Right lobe of liver (tissue), 6 donors: Measurements from ENCODE around the gene PCDHGB2. TPM values are rescaled to one million over a fixed set of nuclear protein-coding genes. Genes with fewer than 3 reads are reported as not detected.
"Not testable (repeated sequence)": the region's sequence is repeated elsewhere in the genome, so short reads cannot be mapped to it uniquely, and the experiment has no call there.

Source experiments
- ATAC-seq, 4 donors: fragments of 200-7000 bp; cut with Tn5 transposase; one replicate each; pipeline ENCODE4 v1.9.1; 2020; ENCODE audit warnings: mild to moderate bottlenecking in 4 of 4, moderate library complexity in 4 of 4
- DNase-seq, 3 donors: peaks; one replicate each; pipeline ENCODE4 v3.0.0-alpha.2; 2020
- H3K27ac ChIP-seq, 3 donors: fragments of 200-600 bp; one replicate each; pipeline ENCODE4 v1.8.0; 2022
- H3K27me3 ChIP-seq, 2 donors: fragments of 200-600 bp; one replicate each; pipeline ENCODE4 v1.8.0; 2022
- H3K36me3 ChIP-seq, 4 donors: fragments of 200-600 bp; sonication (generic) in 1 of 4; one replicate each; pipeline versions ENCODE4 v1.5.1 to v1.8.0; 2017 to 2022; ENCODE audit warnings: control low read depth in 1 of 4
- H3K4me1 ChIP-seq, 4 donors: fragments of 200-600 bp; sonication (generic) in 1 of 4; one replicate each; pipeline versions ENCODE4 v1.5.1 to v1.8.0; 2017 to 2022; ENCODE audit warnings: control low read depth in 1 of 4
- H3K4me3 ChIP-seq, 3 donors: fragments of 200-600 bp; one replicate each; pipeline ENCODE4 v1.8.0; 2022
- H3K9me3 ChIP-seq, 4 donors: fragments of 200-600 bp; sonication (generic) in 1 of 4; one replicate each; pipeline versions ENCODE4 v1.5.1 to v1.8.0; 2017 to 2022; ENCODE audit warnings: control low read depth in 1 of 4
- POLR2A ChIP-seq: fragments of 450-650 bp; IDR thresholded peaks from one replicate; pipeline ENCODE4 v1.6.1; 2017; ENCODE audit warnings: antibody characterized with exemption, mild to moderate bottlenecking
- WGBS: methylation state at CpG from one replicate; pipeline ENCODE4 v1.1.6; 2018; ENCODE audit warnings: low coverage, low lambda C conversion rate; ENCODE audit not compliant: insufficient coverage; ENCODE audit errors: missing lambda C conversion rate; 5-methylcytosine and 5-hydroxymethylcytosine counted together
- intact Hi-C, 2 donors: fragments of 100-400 bp; cut with DNase I; formaldehyde crosslinking; loops; one replicate each; pipeline versions ENCODE4 v1.11.2 to v1.14.1; 2022
- total RNA-seq, 6 experiments: library from RNA; depleted of rRNA in 2 of 6; stranded (reverse); fragments of >200 nt in 2 of 6; fragmentation: NEBNext Ultra II Directional in 3 of 6; extraction: Animal tissue kit (Norgen Biotek cat#: 25700) in 3 of 6; gene quantifications; one replicate each; pipeline versions ENCODE4 v1.1.0 to v1.2.4, GENCODE V29; 2016 to 2023
- TF ChIP-seq, protein P1 (sequence below), 4 donors: fragments of 200-600 bp in 3 of 4; fragments of 450-650 bp in 1 of 4; IDR thresholded peaks; one replicate each; pipeline versions ENCODE4 v1.5.1 to v1.8.0; 2016 to 2022; ENCODE audit warnings: antibody characterized with exemption in 4 of 4, mild to moderate bottlenecking in 2 of 4
- donor health status: DM: no; HTN: yes; CAD: no.
- donor health status: DM: no; HTN: no; CAD: no.
- donor health status: DM: no; HTN: no; CAD: no.
- donor health status: DM: no; HTN: yes; CAD: no.
- donor health status: DM: no; HTN: yes; CAD: no.

Gene PCDHGB2
- total RNA-seq, 6 experiments from 2014 or later: 0.51 to 2.8 (median 1.4) TPM

DNA sequence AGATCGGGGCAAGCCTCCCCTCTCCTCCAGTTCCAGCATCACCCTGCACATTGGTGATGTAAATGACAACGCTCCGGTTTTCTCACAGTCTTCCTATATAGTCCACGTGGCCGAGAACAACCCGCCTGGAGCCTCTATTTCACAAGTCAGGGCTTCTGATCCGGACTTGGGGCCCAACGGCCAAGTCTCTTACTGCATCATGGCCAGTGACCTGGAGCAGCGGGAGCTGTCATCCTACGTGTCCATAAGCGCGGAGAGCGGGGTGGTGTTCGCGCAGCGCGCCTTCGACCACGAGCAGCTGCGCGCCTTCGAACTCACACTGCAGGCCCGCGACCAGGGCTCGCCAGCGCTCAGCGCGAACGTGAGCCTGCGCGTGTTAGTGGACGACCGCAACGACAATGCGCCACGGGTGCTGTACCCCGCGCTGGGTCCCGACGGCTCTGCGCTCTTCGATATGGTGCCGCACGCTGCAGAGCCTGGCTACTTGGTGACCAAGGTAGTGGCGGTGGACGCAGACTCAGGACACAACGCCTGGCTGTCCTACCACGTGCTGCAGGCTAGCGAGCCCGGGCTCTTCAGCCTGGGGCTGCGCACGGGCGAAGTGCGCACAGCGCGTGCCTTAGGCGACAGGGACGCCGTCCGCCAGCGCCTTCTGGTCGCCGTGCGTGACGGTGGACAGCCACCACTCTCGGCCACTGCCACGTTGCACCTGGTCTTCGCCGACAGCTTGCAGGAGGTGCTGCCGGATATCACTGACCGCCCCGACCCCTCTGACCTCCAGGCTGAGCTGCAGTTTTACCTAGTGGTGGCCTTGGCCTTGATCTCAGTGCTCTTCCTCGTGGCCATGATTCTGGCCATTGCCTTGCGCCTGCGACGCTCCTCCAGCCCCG lies 29.6 kb downstream of the PCDHGB2 start:
- ATAC-seq: no peak
- no peaks in the 10 kb centered on the region for H3K4me1 ChIP-seq
- no peak overlapping the region for H3K27ac ChIP-seq
- no peak overlapping the region for H3K4me3 ChIP-seq
- DNase-seq: no peak
- 36% methylated on average over 20 of the region's 77 CpGs for WGBS
- intact Hi-C loops: no loop called here
- H3K9me3 ChIP-seq: peaks cover 0 to 14% (median 5%) of the 10 kb centered on the region in 4 donors
- no peaks in the 10 kb centered on the region for H3K27me3 ChIP-seq
- TF ChIP-seq, protein P1, sequence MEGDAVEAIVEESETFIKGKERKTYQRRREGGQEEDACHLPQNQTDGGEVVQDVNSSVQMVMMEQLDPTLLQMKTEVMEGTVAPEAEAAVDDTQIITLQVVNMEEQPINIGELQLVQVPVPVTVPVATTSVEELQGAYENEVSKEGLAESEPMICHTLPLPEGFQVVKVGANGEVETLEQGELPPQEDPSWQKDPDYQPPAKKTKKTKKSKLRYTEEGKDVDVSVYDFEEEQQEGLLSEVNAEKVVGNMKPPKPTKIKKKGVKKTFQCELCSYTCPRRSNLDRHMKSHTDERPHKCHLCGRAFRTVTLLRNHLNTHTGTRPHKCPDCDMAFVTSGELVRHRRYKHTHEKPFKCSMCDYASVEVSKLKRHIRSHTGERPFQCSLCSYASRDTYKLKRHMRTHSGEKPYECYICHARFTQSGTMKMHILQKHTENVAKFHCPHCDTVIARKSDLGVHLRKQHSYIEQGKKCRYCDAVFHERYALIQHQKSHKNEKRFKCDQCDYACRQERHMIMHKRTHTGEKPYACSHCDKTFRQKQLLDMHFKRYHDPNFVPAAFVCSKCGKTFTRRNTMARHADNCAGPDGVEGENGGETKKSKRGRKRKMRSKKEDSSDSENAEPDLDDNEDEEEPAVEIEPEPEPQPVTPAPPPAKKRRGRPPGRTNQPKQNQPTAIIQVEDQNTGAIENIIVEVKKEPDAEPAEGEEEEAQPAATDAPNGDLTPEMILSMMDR (IDR thresholded peaks at IDR 0.05): no peak
- no peak for TF ChIP-seq POLR2A
- peaks cover 0 to 3% (median 0%) of the 10 kb centered on the region in 4 donors for H3K36me3 ChIP-seq

DNA sequence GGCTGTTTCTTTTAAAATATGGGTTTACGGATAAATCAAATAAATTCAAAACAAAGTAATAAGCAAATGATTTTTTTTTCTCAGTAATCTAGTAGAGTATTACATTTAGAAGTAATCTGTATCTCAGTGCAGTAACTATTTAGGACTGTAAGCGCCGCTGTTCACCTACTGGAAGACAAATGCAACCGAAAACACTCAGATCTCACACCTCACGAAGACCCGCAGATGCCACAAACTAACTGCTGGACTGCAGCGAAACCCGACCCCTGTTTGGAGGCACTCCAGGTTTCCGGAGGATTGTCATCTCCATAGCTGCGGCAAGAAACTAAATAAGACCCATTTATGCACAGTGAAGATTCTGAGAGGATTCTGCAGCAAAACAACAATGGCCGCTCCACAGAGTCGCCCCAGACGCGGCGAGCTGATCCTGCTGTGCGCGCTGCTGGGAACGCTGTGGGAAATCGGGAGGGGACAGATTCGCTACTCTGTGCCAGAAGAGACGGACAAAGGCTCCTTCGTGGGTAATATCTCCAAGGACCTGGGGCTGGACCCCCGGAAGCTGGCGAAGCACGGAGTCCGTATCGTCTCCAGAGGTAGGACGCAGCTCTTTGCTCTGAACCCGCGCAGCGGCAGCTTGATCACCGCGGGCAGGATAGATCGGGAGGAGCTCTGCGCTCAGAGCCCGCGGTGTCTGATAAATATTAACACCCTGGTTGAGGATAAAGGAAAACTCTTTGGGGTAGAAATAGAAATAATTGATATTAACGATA lies 32.8 kb downstream of the PCDHGB2 start, which contains the start of gene PCDHGA8:
Gene PCDHGA8 (plus strand): TSS at position 205 of the 770 bp plus-strand sequence. CDS start 181 bp downstream, at position 386.
- Histone ChIP-seq H3K27me3 (no peaks in the 10 kb centered on the region), H3K4me1 (no peaks in the 10 kb centered on the region), H3K4me3 (no peak within 1 kb of the TSS), H3K27ac (no peak within 1 kb of the TSS), H3K9me3 (peaks cover 0 to 20% (median 5%) of the 10 kb centered on the region in 4 donors), H3K36me3 (peaks cover 0 to 3% (median 0%) of the 10 kb centered on the region in 4 donors)
- WGBS: 34% methylated on average over 23 of the region's 38 CpGs
- DNase-seq (no peak), ATAC-seq (no peak)
- intact Hi-C loops: no loop called here
- TF ChIP-seq, protein P1 (IDR thresholded peaks at IDR 0.05): no peak
- TF ChIP-seq POLR2A: no peak

DNA sequence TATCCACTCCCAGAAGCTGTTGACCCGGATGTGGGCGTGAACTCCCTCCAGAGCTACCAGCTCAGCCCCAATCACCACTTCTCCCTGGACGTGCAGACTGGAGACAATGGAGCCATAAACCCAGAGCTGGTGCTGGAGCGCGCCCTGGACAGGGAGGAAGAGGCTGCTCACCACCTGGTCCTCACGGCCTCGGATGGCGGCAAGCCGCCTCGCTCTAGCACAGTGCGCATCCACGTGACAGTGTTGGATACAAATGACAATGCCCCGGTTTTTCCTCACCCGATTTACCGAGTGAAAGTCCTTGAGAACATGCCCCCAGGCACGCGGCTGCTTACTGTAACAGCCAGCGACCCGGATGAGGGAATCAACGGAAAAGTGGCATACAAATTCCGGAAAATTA lies 33.5 kb downstream of the PCDHGB2 start:
- WGBS: 50% methylated on average over 16 of the region's 21 CpGs
- Histone ChIP-seq H3K27me3 (no peaks in the 10 kb centered on the region), H3K4me1 (no peaks in the 10 kb centered on the region), H3K27ac (no peak overlapping the region), H3K36me3 (peaks cover 0 to 3% (median 0%) of the 10 kb centered on the region in 4 donors), H3K4me3 (no peak overlapping the region), H3K9me3 (peaks cover 0 to 19% (median 5%) of the 10 kb centered on the region in 4 donors)
- TF ChIP-seq, protein P1 (IDR thresholded peaks at IDR 0.05): no peak
- no peak for TF ChIP-seq POLR2A
- no peak for ATAC-seq
- intact Hi-C loops: no loop called here
- DNase-seq: no peak

DNA sequence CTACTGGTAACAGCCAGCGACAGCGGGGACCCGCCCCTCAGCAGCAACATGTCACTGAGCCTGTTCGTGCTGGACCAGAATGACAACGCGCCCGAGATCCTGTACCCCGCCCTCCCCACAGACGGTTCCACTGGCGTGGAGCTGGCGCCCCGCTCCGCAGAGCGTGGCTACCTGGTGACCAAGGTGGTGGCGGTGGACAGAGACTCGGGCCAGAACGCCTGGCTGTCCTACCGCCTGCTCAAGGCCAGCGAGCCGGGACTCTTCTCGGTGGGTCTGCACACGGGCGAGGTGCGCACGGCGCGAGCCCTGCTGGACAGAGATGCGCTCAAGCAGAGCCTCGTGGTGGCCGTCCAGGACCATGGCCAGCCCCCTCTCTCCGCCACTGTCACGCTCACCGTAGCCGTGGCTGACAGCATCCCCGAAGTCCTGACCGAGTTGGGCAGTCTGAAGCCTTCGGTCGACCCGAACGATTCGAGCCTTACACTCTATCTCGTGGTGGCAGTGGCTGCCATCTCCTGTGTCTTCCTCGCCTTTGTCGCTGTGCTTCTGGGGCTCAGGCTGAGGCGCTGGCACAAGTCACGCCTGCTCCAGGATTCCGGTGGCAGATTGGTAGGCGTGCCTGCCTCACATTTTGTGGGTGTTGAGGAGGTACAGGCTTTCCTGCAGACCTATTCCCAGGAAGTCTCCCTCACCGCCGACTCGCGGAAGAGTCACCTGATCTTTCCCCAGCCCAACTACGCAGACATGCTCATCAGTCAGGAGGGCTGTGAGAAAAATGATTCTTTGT lies 34.8 kb downstream of the PCDHGB2 start:
- H3K27me3 ChIP-seq, intact Hi-C loops, H3K4me1 ChIP-seq, ATAC-seq, H3K36me3 ChIP-seq, H3K27ac ChIP-seq, DNase-seq, H3K4me3 ChIP-seq: not testable (repeated sequence)
- WGBS: 47% methylated on average over 21 of the region's 53 CpGs
- H3K9me3 ChIP-seq: peaks cover 0 to 24% (median 6%) of the 10 kb centered on the region in 4 donors
